ENCODE results near the gene UBA52.
"Not testable (repeated sequence)": the region's sequence is repeated elsewhere in the genome, so short reads cannot be mapped to it uniquely, and the experiment has no call there.

UBA52 gene

DNA sequence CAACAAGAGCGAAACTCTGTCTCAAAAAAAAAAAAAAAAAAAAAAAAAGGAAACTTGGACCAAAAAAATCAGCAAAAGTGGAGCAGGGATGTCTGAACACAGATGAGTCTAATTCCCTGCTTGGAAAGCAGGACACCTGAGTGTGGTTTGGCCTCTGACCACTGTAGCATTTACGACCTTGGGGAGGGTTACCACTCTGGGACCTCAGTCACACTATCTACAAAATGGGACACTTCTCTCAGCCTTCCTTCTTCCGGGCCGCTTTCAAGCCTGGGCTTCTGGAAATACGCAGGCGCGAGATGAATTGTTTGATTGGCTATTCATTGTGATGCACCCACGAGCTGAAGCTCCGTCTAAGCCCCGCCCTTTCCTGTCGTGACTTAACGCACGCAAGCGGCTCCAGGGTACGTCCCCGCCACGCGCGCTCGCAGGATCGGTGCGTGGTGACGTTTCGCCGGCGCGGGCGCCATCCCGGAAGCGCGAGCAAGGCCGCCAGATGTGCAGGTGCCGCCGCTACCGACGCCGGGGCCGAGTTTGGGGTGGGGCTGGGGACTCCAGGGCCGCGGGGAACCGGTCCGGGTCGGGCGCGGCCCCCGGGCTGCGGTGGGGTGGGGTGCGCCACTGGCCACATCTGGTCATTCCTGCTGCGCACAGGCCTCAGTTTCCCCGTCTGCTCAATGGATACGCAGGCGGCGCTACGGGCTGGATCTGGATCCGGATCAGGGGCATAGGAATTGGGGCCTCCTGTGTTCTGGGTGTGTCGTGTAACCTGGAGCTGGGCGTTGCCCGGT, 14.1 kb upstream of the UBA52 start, which contains the start of gene KXD1:
KXD1 (plus strand) TSS at position 460 of the 791 bp plus-strand sequence. CDS start 4,187 bp downstream, outside the sequence.
- DNase-seq: peak; percentile 99

DNA sequence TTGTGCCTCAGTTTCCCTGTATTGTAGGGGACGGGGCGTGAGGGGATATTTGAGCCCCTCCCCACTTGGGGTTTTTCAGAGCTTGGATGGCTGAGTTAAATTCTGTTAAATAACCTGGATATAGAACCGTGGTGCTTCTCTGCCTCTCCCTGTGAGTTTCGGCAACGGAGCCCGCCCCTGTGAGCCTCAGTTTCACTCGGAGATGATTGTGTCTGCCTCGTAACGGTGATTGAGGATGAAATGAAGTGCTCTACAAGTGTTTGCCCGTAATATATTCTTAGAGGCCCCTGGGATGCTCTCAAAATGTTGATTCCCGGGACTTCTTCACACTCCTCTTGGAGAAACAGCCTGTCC, 13.5 kb upstream of the UBA52 start:
- DNase-seq: peak; percentile 31

DNA sequence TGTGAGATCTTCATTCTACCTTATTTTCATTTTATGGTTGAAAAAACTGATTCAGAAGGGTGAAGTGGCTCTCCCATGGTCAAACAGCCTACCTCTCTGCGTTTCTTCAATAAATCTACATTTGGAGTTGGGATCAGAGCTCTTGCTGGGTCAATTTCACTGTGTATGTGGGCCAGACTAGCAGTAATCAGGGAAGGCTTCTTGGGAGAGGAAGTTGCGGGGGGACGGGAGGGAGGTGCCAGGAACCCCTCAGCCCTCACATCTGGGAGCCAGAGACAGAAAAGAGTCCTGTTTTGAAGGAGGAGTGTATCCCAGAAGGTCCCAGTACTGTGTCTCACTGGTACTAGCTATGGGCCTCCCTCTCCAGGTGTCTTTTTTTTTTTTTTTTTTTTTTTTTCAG, 13.1 kb upstream of the UBA52 start:
- no peak for DNase-seq

DNA sequence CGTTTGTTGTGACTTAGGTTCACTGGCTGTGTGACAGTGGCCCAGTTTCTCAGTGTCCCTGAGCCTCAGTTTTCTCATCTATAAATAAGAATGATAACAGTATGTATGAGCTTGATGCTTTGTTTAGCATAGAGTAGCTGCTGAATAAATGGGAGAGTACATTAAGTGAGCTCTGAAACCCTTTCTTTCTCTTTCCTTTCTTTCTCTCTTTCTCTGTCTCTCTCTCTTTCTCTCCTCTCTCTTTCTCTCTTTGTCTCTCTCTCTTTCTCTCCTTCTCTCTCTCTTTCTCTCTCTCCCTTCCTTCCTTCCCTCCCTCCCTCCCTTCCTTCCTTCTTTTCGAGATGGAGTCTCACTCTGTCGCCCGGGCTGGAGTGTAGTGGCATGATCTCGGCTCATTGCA, 12.0 kb upstream of the UBA52 start:
- no peak for DNase-seq

DNA sequence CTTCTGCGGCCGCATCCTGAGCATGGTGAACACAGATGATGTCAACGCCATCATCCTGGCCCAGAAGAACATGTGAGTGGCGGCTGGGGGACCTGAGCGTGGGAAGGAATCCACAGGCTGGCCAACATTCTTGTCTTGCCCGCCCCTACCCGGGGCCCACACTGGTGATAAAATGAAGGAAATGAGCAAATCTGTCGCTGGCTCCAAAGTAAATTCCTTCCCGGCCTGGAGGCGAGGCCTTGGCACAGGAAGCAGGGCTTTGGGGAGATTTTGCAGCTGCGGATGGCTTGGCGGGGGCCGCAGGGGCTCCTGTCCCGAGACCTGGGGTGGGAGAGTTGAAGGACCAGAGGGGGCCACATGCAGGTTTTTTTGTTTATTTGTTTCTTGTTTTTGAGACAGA, 9.6 kb upstream of the UBA52 start:
- no peak for DNase-seq

DNA sequence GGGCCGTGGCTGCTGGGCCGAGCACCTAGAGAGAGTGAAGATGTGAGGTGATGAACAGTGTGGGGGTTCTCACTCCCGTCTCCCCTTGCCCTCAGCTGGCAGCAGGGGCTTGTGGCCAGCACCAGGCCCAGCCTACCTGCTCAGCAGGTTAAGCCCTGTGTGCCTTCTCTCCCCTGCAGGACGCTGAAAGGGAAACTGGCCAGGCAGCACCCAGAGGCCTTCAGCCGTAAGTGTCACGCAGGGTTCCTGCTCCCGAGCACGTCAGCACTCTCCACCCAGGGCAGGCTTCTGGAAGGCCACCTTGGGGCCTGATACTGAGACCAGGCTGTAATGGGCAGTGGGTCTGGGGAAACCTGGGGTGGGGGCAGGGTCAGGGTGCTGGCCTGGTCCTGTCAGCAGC, 4.7 kb upstream of the UBA52 start:
- no peak for DNase-seq

DNA sequence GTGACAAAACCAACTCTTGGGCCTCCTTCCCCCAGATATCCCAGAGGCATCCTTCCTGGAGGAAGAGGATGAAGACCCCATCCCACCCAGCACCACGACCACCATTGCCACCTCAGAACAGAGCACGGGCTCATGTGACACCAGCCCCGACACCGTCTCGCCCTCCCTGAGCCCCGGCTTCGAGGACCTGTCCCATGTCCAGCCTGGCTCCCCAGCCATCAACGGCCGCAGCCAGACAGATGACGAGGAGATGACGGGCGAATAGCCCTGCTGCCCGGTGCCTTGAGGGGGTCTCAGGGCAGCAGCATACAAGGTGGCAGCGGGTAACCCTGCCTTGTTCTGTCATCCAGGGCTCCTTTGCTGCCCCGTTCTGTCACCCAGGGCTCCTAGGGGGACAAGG, 3.3 kb upstream of the UBA52 start:
- DNase-seq: no peak

DNA sequence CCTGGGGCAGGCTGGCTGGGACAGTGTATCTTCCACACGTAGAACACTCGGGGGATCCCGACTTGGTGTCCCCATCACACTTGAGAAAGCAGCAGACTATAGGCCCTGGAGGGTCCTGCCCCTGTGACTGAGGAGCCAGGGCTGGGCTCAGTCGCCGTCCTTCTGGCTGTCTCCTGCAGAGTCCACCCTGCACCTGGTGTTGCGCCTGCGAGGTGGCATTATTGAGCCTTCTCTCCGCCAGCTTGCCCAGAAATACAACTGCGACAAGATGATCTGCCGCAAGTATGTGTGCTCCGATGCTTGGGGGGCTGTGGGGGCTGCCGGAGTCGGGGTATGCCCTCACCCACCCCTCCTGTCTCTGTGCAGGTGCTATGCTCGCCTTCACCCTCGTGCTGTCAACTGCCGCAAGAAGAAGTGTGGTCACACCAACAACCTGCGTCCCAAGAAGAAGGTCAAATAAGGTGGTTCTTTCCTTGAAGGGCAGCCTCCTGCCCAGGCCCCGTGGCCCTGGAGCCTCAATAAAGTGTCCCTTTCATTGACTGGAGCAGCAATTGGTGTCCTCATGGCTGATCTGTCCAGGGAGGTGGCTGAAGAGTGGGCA, 3.1 kb downstream of the UBA52 start:
- DNase-seq: no peak

DNA sequence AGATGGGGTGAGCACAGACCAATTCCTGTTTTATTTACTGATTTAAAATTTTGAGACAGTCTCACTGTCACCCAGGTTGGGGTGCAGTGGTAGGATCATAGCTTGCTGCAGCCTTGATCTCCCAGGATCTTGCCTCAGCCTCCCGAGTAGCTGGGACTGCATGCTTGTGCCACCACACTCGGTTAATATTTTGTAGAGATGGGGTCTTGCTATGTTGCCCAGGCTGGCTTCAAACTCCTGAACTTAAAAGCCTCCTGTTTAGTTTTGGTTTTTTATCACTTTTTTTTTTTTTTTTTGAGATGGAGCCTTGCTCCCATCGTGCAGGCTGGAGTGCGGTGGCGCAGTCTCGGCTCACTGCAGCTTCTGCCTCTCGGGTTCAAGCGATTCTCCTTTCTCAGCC, 4.7 kb downstream of the UBA52 start:
- DNase-seq: no peak

DNA sequence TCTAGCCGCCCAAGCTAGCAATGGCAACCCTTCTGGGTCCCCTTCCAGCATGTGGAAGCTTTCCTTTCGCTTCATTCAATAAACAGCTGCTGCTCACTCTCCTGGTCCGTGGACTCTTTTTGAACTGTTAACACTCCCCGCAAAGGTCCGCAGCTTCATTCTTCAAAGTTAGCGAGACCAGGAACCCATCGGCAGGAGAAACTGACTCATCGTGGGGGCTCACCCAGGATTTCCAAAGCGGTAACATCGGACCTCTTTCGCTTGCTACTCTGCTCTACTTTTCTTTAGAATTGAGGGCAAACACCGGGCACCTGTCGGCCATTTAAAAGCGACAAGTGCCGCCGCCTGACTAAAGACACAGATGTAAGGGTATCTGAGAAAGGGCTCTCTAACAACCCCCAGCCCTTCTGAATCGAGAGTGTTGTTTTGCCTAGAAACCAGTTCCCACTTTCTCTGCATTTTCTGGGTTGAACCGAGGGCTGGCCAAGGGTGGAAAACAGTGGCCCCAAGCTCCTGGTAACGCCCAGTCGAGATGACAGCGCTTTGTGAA, 5.8 kb downstream of the UBA52 start:
- no peak for DNase-seq

DNA sequence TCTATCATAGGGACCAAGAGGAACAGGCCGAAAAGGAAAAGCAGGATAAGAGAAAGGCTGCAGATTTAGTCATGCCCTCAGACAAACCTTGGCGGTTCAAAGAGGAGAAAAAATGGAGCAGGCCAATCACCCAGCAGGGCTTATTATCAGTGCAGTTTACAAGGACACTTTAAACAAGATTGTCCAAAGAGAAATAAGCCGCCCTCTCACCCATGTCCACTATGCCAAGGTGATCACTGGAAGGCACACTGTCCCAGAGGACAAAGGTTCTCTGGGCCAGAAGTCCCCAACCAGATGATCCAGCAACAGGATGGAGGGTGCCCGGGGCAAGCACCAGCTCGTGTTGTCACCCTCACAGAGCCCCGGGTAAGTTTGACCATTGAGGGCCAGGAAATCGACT, 8.7 kb downstream of the UBA52 start:
- DNase-seq: no peak

DNA sequence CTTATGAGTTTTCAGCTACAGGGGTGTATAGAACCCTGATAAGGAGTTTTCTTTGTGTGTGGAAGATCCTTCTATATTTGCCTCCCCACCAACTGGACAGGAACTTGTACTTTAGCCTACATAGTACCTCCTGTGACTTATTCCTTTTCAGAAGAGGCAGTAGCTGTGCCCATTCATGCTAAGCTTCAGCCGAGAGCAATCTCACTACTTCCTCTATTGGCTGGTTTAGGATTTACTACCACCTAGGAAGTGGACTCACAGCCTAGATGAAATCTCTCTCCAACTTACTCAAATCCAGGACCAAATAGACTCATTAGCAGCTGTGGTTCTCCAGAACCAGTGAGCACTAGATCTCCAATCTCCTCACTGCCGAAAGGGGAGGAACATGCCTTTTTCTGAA, 14.6 kb downstream of the UBA52 start:
- no peak for DNase-seq

DNA sequence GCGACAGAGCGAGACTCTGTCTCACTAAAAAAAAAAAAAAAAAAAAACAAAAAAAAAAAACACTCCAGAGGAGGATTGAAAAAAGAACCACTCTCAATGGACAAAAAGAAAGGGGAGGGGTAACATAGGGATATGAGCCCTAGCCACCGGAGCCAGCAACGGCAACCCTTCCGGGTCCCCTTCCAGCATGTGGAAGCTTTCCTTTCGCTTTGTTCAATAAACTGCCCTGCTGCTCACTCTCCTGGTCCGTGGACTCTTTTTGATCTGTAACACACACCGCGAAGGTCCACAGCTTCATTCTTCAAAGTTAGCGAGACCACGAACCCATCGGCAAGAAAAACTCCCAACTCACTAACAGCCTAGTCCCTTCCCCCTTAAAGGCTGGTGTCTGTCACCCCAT, 15.9 kb downstream of the UBA52 start:
- no peak for DNase-seq

DNA sequence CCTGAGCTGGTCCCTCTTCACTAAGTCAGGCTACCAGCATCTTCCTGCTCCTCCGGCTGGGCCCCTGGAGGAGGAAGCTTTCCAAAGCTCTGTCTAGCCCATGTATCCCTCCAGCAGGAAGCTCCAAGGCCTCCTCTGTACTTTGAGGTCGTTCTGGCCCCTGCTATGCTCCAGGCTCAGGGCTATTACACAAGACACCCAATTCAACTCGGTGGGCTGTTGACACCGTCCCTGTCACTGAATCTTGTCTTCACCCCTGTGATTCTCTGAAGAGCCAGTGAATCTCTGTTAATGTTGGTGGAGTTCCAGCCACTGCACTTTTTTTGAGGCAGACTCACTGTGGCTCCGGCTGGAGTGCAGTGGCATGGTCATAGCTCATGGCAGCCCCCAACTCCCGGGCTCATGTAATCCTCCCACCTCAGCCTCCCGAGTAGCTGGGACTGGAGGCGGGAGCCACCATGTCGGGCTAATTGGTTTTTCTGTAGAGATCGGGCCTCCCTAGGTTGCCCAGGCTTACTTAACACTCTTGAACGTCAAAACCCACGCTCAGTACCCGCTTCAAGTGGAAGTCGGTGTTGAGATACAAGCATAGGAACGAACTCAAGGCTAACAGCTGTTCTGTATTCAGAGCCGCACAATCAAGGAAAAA, 16.4 kb downstream of the UBA52 start:
- DNase-seq: no peak

DNA sequence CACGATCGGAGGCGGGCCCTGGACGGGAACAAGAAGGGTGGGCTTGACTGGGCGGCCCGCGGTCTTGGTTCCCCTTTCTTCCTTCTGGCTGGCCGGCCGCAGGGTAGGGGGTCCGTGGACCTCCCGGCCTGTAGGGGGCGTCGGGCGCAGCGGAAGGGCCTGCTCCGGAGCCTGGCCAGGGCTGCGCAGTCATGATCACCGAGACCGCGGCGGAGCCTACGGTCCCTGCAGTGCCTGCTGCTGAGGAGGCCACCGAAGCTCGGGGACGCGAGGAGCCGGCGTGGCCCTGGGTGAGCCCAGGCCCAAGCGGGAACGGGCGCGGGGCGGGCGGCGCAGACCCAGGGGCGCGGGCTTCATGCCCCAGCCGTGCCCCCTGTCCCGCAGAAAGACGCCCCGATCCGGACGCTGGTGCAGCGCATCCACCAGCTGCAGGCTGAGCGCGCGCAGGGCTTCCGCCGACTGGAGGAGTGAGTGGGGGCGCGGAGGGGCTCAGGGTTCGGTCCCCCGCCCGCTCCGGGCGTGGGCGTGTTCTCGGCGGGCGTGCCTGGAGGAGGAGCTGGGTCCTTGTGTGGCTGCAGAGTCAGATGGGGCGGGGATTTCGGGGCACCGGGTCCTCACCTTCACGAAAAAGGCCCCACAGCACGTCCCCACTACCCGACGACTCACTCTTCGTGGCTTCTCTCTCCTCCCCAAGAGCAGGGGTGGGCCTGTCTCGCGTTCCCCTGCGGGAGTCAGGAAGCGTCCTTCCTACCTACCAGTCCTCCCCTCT, 17.1 kb downstream of the UBA52 start, which contains the start of gene REX1BD:
REX1BD (plus strand) TSS at position 188 of the 769 bp plus-strand sequence; CDS start at position 192, 4 bp downstream.
- DNase-seq: peak; percentile 87

DNA sequence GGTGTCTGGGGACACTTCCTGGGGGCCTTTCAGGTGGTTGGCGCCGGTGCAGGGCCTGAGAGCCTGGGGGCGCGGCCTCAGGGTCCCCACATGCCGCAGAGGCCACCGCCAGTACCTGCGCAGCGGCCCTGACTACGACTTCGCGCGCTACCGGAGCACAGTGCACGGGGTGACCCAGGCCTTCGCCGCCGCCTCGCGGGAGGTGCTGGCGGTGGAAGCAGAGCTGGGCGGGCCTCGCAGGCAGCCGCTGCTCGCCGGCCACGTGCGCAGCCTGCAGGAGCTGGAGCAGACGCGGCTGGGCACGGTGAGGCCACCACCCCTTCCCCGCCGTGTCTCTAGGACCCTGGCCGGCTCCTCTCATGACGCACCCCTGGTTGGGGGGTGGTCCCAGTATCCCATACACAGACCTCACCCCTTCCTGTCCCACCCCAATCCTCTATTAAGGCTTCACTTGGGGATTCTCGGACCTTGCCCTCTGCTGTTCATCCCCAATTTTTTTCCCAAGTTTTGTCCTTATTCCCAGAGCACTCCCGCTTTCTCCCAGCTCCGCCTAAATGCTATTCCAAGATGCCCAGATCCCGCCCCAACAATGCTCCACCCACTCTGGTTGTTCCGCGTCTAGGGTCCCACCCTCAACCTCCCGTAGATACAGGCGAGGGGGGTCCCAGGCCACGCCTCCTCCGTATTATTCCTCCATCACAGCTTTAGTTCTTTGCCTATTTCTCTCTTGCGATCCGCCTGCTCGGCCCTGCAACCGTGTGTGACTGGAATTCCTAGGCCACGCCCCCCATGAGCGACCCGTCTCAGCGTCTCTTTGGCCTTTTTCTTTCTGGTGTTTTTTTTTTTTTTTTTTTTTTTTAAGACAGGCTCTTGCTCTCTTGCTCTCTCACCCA, 18.0 kb downstream of the UBA52 start:
- DNase-seq: peak; percentile 88

DNA sequence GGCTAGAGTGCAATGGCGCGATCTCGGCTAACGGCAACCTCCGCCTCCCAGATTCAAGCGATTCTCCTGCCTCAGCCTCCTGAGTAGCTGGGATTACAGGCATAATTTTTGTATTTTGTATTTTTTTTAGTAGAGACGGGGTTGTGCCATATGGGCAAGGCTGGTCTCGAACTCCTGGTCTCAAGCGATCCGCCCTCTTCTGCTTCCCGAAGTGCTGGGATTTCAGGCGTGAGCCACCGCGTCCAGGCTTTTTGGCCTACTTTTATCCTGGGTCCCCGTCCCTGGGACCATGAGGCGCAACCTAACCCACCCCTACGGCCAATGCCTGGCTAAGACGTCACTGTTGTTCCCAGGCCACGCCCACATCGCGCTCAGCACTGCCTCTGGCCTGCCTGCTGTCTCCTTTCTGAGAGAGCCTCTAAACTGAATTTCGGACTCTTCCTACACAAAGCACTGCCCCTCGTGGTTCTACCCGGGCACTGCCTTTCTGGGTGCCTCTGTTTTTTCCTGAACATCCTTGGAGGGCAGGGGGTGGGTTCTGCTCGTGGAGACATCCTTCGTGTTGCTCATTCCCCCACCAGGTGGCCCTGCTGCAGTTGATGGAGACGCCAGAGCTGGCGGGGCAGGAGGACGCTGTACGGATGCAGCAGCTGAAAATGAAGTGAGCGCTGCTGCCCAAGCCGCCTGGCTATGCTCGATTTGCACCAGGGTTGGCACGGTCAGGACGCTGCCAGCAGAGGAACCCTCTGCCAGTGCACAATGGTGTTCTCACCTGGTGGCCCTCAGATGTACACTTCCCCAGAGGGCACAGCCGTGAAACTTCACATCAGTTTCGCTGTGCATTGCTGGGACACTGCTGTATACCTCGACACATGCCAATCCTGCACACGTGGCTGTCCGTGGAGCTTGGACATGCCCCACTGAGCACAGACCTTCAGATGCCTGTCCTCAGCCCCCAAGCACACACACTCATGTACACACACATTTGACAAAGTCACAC, 18.9 kb downstream of the UBA52 start:
- DNase-seq: peak; percentile 65

DNA sequence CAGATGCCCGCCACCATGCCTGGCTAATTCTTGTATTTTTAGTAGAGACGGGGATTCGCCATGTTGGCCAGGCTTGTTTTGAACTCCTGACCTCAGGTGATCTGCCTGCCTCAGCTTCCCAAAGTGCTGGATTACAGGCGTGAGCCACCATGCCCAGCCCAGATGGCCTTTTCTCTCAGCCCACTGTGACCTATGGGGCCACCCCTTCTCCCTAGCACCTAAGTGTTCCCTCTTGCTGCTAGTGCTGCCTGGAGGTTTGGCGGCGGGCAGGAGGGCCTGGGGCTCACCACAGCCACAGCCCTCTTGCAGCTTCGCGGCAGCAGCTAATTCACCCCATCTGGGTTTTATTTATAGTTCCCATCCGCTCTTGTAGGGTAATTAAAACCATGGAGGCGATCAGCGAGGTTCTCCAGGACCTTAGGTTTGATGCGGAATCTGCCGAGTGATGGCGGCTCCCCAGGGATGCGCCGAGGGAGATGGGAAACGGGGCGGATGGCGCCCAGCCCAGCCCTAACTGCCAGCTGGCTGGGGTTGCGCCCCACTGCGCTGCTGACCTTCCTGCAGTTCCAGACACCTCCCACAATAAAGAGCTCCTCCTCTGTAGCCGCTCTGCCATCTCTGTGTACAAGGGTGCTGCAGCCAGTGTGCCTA, 20.2 kb downstream of the UBA52 start:
- no peak for DNase-seq

DNA sequence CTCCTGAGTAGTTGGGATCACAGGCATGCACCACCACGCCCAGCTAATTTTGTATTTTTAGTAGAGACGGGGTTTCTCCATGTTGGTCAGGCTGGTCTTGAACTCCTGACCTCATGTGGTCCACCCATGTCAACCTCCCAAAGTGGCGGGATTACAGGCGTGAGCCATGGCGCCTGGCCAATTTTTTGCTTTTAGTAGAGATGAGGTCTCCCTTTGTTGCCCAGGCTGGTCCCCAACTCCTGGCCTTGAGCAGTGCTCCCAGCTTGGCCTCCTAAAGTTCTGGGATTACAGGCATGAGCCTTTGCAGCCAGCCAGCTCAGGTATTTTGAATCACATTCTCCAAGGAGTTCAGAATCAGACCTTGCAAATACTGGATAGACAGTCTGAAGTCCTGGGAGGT, 21.1 kb downstream of the UBA52 start:
- not testable (repeated sequence) for DNase-seq
